NCI-H2029 treated with DMSO at 0.1 percent for 48 hours (cell line): ENCODE measurements around the gene RHBDD1.

Experiments used
- DNase-seq: peaks from one replicate; lab custom pipeline; 2025; lab: John Stamatoyannopoulos, UW

RHBDD1 gene

GRCh38 chr2:226845386-226846116 is 9.7 kb downstream of the RHBDD1 start:
- DNase-seq: no peak

GRCh38 chr2:226847090-226847489 is 11.2 kb downstream of the RHBDD1 start:
- DNase-seq: no peak

- DNase-seq: no peak
These were observed 11.7 kb downstream of the RHBDD1 start for GRCh38 chr2:226847511-226847910.

GRCh38 chr2:226849349-226849748 is 13.5 kb downstream of the RHBDD1 start:
- no peak for DNase-seq

GRCh38 chr2:226850024-226850423 is 14.2 kb downstream of the RHBDD1 start:
- DNase-seq: no peak

GRCh38 chr2:226855787-226856186 is 19.9 kb downstream of the RHBDD1 start:
- DNase-seq: no peak

- no peak for DNase-seq
These were observed 24.2 kb downstream of the RHBDD1 start for GRCh38 chr2:226860087-226860486.

GRCh38 chr2:226862623-226863022 is 26.8 kb downstream of the RHBDD1 start:
- DNase-seq: no peak

GRCh38 chr2:226865273-226865672 is 29.4 kb downstream of the RHBDD1 start:
- DNase-seq: no peak

- no peak for DNase-seq
These were observed 29.9 kb downstream of the RHBDD1 start for GRCh38 chr2:226865710-226866109.

- DNase-seq: no peak
These were observed 32.7 kb downstream of the RHBDD1 start for GRCh38 chr2:226868331-226869162.

GRCh38 chr2:226869371-226869770 is 33.5 kb downstream of the RHBDD1 start:
- DNase-seq: no peak

- no peak for DNase-seq
These were observed 37.3 kb downstream of the RHBDD1 start for GRCh38 chr2:226873051-226873620.

- no peak for DNase-seq
These were observed 38.0 kb downstream of the RHBDD1 start for GRCh38 chr2:226873826-226874225.

- DNase-seq: no peak
These were observed 38.9 kb downstream of the RHBDD1 start for GRCh38 chr2:226874749-226875148.

- no peak for DNase-seq
These were observed 39.8 kb downstream of the RHBDD1 start for GRCh38 chr2:226875438-226876225.

GRCh38 chr2:226877491-226877890 is 41.6 kb downstream of the RHBDD1 start:
- no peak for DNase-seq

GRCh38 chr2:226881287-226881686 is 45.4 kb downstream of the RHBDD1 start:
- no peak for DNase-seq

GRCh38 chr2:226882606-226883005 is 46.8 kb downstream of the RHBDD1 start:
- no peak for DNase-seq

GRCh38 chr2:226883296-226883795 is 47.5 kb downstream of the RHBDD1 start:
- no peak for DNase-seq

- DNase-seq: no peak
These were observed 48.3 kb downstream of the RHBDD1 start for GRCh38 chr2:226884166-226884565.
